Fibroblast of skin of right quadriceps (primary cell): ENCODE results near the gene HRG.

Experiments
- DNase-seq: peaks from one replicate; pipeline ENCODE4 v3.0.0-alpha.2; 2013

HRG gene

GRCh38 chr3:186638259-186638658 is 27.6 kb upstream of the HRG start:
- no peak for DNase-seq

- DNase-seq, result no peak
These were observed 25.9 kb upstream of the HRG start, which contains the start of gene FETUB for GRCh38 chr3:186639778-186640472. Gene FETUB (plus strand): TSS chr3:186640399. CDS start chr3:186640461, 62 bp downstream.

- DNase-seq, result no peak
These were observed 25.4 kb upstream of the HRG start for GRCh38 chr3:186640473-186640818.

- no peak for DNase-seq
These were observed 24.9 kb upstream of the HRG start for GRCh38 chr3:186640929-186641328.

GRCh38 chr3:186642014-186642413 is 23.8 kb upstream of the HRG start:
- no peak for DNase-seq

- DNase-seq, result no peak
These were observed 22.3 kb upstream of the HRG start for GRCh38 chr3:186643493-186643892.

GRCh38 chr3:186644683-186645082 is 21.1 kb upstream of the HRG start:
- no peak for DNase-seq

- DNase-seq, result no peak
These were observed 19.7 kb upstream of the HRG start for GRCh38 chr3:186646106-186646505.

GRCh38 chr3:186646841-186647240 is 19.0 kb upstream of the HRG start:
- DNase-seq, result no peak

- DNase-seq, result no peak
These were observed 17.0 kb upstream of the HRG start for GRCh38 chr3:186648851-186649250.

- no peak for DNase-seq
These were observed 14.1 kb upstream of the HRG start for GRCh38 chr3:186651678-186652215.

- DNase-seq, result no peak
These were observed 12.6 kb upstream of the HRG start for GRCh38 chr3:186653080-186653707.

GRCh38 chr3:186653984-186654383 is 11.8 kb upstream of the HRG start:
- no peak for DNase-seq

- no peak for DNase-seq
These were observed 2.3 kb upstream of the HRG start for GRCh38 chr3:186663361-186664118.

GRCh38 chr3:186664119-186664495 is 1.7 kb upstream of the HRG start:
- DNase-seq, result no peak

- DNase-seq, result no peak
These were observed 1.3 kb upstream of the HRG start for GRCh38 chr3:186664506-186664905.

GRCh38 chr3:186668426-186668825 is 2.6 kb downstream of the HRG start:
- DNase-seq, result no peak

GRCh38 chr3:186669378-186670084 is 3.7 kb downstream of the HRG start:
- DNase-seq, result no peak

GRCh38 chr3:186670155-186670554 is 4.3 kb downstream of the HRG start:
- no peak for DNase-seq

GRCh38 chr3:186671051-186671450 is 5.2 kb downstream of the HRG start:
- no peak for DNase-seq

- DNase-seq, result no peak
These were observed 12.8 kb downstream of the HRG start for GRCh38 chr3:186678604-186679003.

- no peak for DNase-seq
These were observed 13.3 kb downstream of the HRG start for GRCh38 chr3:186679151-186679550.

- no peak for DNase-seq
These were observed 15.1 kb downstream of the HRG start for GRCh38 chr3:186680869-186681268.
